ENCODE data around the gene SMAD1.

SMAD1 gene

DNA sequence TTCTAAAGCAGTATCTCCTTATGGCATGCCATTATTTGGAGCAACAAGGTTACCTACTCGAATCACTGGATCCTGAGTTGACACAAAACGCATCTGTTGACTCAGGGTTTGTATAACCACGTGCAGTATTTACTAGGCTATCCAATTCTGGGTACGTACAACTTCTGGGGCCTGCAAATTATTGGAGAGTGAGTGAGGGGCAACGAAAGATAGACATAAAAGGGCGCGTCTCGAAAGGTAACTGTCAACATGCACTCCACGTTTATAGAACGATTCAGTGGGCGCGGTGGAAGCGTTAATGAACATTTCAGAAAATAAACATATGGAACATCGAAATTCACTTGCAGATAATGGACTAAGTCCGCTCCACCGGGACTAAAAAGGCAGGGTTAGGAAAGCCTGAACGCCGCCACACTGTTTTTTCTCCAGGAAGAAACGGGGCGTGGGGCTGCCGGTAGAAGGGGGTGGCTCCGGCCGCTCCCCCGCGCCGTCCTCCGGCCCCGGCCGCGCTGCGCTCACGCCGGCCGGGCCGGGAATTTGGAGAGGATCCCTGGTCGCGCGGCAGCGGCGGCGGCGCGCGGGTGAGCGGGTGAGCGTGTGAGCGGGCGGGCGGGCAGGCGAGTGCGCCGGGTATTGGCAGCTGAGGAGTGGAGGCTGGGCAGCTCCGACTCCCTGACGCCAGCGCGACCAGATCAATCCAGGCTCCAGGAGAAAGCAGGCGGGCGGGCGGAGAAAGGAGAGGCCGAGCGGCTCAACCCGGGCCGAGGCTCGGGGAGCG is at the start of gene SMAD1:
Gene SMAD1 (plus strand): TSS at position 690 of the 778 bp plus-strand sequence. CDS start 32,761 bp downstream, outside the sequence.
- peak within 1 kb of the TSS; percentile 93 for H3K4me3 ChIP-seq (ENCODE audit: low read depth, low read length)
- TF ChIP-seq, protein P1, sequence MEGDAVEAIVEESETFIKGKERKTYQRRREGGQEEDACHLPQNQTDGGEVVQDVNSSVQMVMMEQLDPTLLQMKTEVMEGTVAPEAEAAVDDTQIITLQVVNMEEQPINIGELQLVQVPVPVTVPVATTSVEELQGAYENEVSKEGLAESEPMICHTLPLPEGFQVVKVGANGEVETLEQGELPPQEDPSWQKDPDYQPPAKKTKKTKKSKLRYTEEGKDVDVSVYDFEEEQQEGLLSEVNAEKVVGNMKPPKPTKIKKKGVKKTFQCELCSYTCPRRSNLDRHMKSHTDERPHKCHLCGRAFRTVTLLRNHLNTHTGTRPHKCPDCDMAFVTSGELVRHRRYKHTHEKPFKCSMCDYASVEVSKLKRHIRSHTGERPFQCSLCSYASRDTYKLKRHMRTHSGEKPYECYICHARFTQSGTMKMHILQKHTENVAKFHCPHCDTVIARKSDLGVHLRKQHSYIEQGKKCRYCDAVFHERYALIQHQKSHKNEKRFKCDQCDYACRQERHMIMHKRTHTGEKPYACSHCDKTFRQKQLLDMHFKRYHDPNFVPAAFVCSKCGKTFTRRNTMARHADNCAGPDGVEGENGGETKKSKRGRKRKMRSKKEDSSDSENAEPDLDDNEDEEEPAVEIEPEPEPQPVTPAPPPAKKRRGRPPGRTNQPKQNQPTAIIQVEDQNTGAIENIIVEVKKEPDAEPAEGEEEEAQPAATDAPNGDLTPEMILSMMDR (IDR thresholded peaks at IDR 0.05; ENCODE audit: borderline replicate concordance, insufficient read depth, low read depth, low read length), result no peak

DNA sequence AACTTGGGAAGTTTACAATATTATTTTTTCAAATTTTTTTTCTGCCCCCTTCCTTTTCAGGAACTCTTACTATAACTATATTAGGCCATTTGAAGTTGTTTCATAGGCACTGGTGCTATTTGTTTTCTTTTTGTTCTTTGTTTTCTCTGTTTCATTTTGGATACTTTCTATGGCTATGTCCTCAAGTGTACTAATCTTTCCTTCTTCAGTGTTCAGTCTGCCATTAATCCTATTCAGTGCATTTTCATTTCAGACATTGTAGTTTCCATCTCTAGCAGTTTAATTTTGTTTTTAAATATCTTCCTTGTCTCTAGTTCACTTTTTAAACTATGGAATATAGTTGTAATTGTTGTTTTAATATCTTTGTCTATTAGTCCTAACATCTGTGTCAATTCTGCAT is 48.0 kb upstream of the SMAD1 start:
- TF ChIP-seq, protein P1 (IDR thresholded peaks at IDR 0.05; ENCODE audit: borderline replicate concordance, insufficient read depth, low read depth, low read length), result no peak
- H3K4me3 ChIP-seq (ENCODE audit: low read depth, low read length), result no peak overlapping the region

DNA sequence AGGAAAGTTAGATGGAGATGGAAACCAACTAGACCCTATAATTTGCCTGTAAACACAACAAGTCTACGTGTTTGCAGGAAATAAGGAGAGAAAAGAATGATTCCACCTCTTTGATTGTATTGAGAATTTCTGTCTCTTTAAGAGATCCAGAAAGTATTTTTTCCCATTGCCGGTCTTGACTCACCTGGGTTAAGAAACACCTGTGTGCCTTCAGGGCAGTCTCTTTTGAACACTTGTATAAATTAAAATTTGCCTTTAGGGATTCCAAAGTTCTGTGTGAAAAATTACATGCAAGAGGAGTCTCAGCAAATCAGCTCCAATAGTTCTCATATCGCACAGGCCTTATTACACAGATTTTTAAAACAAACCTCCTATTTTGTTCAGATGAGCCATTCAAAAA is 46.0 kb upstream of the SMAD1 start:
- no peak overlapping the region for H3K4me3 ChIP-seq (ENCODE audit: low read depth, low read length)
- TF ChIP-seq, protein P1 (IDR thresholded peaks at IDR 0.05; ENCODE audit: borderline replicate concordance, insufficient read depth, low read depth, low read length), result no peak

DNA sequence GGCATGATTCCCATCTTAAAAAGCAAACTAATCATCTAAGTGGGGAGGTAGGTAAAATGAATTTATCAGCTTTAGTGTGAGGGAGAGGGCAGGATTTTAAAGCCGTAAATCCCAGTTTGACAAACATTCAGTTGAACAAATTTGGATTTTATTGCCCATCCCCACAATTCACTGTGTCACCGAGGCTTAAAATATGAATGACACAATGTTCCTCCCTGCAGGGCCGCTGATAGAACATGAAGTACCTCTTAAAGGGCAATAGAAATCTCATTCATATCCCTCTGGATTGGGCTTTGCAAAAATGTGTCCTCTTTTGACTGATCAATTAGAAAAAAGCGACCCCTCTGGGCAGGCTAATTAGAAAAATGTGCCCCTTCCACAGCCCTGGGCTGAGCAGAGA is 45.5 kb upstream of the SMAD1 start:
- no peak overlapping the region for H3K4me3 ChIP-seq (ENCODE audit: low read depth, low read length)
- TF ChIP-seq, protein P1 (IDR thresholded peaks at IDR 0.05; ENCODE audit: borderline replicate concordance, insufficient read depth, low read depth, low read length), result no peak

DNA sequence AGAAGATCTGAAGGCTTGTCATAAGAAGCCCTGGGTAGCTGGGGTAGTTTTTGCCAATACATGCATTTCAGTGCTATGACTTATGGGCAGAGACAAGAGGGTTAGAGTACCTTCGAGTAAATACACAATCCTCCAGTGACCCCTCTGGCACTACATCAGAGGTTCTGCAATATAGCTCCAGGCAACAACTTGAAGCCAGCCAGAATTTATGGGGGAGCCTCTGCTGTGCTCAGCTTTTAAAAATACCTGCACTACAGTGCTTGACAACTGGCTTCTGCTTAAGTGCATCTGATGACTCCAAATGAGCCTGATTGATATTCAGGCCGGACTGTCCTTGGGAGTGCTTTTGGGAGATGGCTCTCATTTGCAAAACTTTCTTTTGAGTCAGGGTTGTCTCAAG is 44.9 kb upstream of the SMAD1 start:
- TF ChIP-seq, protein P1 (IDR thresholded peaks at IDR 0.05; ENCODE audit: borderline replicate concordance, insufficient read depth, low read depth, low read length), result no peak
- no peak overlapping the region for H3K4me3 ChIP-seq (ENCODE audit: low read depth, low read length)

DNA sequence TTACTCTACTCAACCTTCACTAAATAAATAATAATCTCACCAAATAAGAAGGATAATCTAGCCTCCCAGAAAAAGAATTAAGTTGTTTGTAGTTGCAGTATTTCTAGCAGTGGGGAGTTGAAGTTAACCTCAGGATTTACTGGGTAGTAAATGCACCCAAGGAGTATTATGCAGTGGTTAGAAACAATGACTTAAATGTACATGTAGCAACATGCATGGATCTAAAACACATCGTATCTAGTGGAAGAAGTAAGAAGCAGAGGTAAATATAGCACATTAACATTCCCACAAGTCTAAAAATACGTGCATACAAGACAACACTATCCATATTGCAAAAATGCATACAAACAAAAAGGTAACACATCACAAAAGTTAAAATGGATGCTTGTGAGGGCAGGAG is 44.2 kb upstream of the SMAD1 start:
- H3K4me3 ChIP-seq (ENCODE audit: low read depth, low read length), result no peak overlapping the region
- TF ChIP-seq, protein P1 (IDR thresholded peaks at IDR 0.05; ENCODE audit: borderline replicate concordance, insufficient read depth, low read depth, low read length), result no peak

DNA sequence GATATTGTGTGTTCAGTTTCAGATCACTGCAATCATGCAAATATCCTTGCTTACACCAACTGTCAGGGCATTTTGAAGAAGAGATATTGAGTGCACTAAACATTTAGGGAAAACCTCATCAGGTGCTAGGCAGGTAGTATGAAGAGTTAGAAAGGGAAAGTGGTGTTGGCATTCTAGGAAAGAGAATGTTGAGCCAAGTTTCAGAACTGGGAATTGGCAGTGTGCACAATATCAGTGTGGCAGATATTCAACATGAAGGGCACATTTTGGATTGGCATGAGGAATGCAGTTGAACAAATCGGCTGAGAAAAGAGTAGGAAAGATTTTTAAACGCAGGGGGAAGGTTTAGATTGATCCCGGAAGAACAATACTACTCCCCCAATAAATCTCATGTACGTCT is 43.4 kb upstream of the SMAD1 start:
- TF ChIP-seq, protein P1 (IDR thresholded peaks at IDR 0.05; ENCODE audit: borderline replicate concordance, insufficient read depth, low read depth, low read length), result no peak
- H3K4me3 ChIP-seq (ENCODE audit: low read depth, low read length), result no peak overlapping the region

Data from GM12875 (cell line).